OCI-LY3 (cell line): ENCODE measurements around the gene KIF1A.

Experiments used
- CTCF ChIP-seq: fragments of 200-600, 300-600 bp; sonication (generic); IDR thresholded peaks from 2 replicates; pipeline ENCODE4 v1.5.1; 2014; ENCODE audit warnings: antibody characterized with exemption, low read length, low read depth
- EZH2phosphoT487 ChIP-seq: fragments of 200-600 bp; shearing (Covaris generic); IDR thresholded peaks from 2 replicates; pipeline ENCODE4 v1.6.1; 2018; ENCODE audit warnings: antibody characterized with exemption, mixed run types, low read depth

- TF ChIP-seq CTCF (no peak), EZH2phosphoT487 (no peak)
Measured at GRCh38 chr2:240836781-240837467, 16.9 kb upstream of the KIF1A start.
